GM12878 (cell line): ENCODE data around the gene CFAP107.

Experiments
- EZH2 ChIP-seq: IDR thresholded peaks from 2 replicates; pipeline ENCODE4 v1.6.1; 2012; ENCODE audit warnings: low read depth, mild to moderate bottlenecking, control low read depth, inconsistent platforms, low read length, borderline replicate concordance; ENCODE audit not compliant: control insufficient read depth
- HDGF ChIP-seq: fragments of 450-650 bp; IDR thresholded peaks from 2 replicates; pipeline ENCODE4 v1.6.1; 2016; ENCODE audit warnings: antibody characterized with exemption
- NBN ChIP-seq: fragments of 450-650 bp; IDR thresholded peaks from 2 replicates; pipeline ENCODE4 v1.6.1; 2016
- NR2F1 ChIP-seq: fragments of 450-650 bp; conservative IDR thresholded peaks from 2 replicates; pipeline ENCODE4 v1.6.1; 2017; ENCODE audit warnings: mild to moderate bottlenecking
- POLR2A ChIP-seq: IDR thresholded peaks from 2 replicates; pipeline ENCODE4 v1.6.1; 2011; ENCODE audit warnings: low read depth, mild to moderate bottlenecking, low read length
- POLR2AphosphoS5 ChIP-seq: IDR thresholded peaks from 2 replicates; pipeline ENCODE4 v1.6.1; 2011; ENCODE audit warnings: mild to moderate bottlenecking, low read length, inconsistent platforms
- RBBP5 ChIP-seq: fragments of 200-600 bp; sonication (generic); conservative IDR thresholded peaks from 2 replicates; pipeline ENCODE4 v1.6.1; 2016
- RELA ChIP-seq: fragments of 450-650 bp; IDR thresholded peaks from 2 replicates; pipeline ENCODE4 v1.8.0; 2014; ENCODE audit warnings: borderline replicate concordance; ENCODE audit not compliant: partially characterized antibody
- YY1 ChIP-seq: IDR thresholded peaks from 2 replicates; pipeline ENCODE4 v1.6.1; 2011; ENCODE audit warnings: low read depth, mild to moderate bottlenecking, low read length
- ZNF274 ChIP-seq: IDR thresholded peaks from one replicate; pipeline ENCODE4 v1.8.0; 2011; ENCODE audit not compliant: insufficient read length, insufficient read depth
- TF ChIP-seq, protein P1 (sequence below): IDR thresholded peaks from 2 replicates; pipeline ENCODE4 v1.6.1; 2012; ENCODE audit warnings: low read depth, low read length, improper control_type of control experiment
- TF ChIP-seq, protein P2 (sequence below), 3 experiments: IDR thresholded peaks in 2 of 3; conservative IDR thresholded peaks in 1 of 3; 2 replicates each; pipeline ENCODE4 v1.5.1; 2011; ENCODE audit warnings: low read depth in 3 of 3, low read length in 3 of 3, mild to moderate bottlenecking in 3 of 3, control low read depth in 2 of 3, moderate library complexity in 2 of 3, inconsistent platforms in 1 of 3, mixed read lengths in 1 of 3; ENCODE audit not compliant: control insufficient read depth in 2 of 3, insufficient read depth in 1 of 3; ENCODE audit errors: extremely low read depth in 1 of 3

DNA sequence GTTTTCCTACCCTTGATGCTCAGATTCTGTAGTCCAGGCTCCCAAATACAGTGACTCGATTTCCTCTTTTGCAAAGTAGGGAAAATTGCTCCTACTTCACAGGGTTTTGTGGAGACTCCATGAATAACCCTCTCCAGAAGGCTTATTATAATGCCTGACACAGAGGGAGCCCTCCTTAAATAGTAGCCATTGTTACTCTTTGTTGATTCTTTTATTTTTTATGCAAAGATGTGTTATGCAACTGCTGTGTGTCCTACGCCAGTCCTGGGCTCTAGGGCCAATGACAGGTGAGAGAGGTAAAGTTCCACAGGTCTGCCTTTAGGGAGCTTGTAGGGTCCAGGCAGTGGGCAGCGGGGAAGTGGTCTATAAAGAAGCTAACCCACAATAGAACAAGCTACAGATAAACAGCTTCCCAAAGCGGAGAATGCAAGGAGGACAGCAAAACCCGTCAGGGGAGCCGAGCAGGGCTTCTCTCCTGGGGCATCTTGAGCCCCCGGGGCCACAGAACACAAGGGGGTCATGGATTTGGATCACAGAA is 28.6 kb upstream of the CFAP107 start:
- TF ChIP-seq RBBP5 (no peak), RELA (no peak), NBN (no peak), NR2F1 (no peak), POLR2A (no peak), ZNF274 (no peak), EZH2 (no peak), HDGF (no peak), POLR2AphosphoS5 (no peak), YY1 (no peak)
- TF ChIP-seq, protein P1, sequence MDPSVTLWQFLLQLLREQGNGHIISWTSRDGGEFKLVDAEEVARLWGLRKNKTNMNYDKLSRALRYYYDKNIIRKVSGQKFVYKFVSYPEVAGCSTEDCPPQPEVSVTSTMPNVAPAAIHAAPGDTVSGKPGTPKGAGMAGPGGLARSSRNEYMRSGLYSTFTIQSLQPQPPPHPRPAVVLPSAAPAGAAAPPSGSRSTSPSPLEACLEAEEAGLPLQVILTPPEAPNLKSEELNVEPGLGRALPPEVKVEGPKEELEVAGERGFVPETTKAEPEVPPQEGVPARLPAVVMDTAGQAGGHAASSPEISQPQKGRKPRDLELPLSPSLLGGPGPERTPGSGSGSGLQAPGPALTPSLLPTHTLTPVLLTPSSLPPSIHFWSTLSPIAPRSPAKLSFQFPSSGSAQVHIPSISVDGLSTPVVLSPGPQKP = no peak
- TF ChIP-seq, protein P2, sequence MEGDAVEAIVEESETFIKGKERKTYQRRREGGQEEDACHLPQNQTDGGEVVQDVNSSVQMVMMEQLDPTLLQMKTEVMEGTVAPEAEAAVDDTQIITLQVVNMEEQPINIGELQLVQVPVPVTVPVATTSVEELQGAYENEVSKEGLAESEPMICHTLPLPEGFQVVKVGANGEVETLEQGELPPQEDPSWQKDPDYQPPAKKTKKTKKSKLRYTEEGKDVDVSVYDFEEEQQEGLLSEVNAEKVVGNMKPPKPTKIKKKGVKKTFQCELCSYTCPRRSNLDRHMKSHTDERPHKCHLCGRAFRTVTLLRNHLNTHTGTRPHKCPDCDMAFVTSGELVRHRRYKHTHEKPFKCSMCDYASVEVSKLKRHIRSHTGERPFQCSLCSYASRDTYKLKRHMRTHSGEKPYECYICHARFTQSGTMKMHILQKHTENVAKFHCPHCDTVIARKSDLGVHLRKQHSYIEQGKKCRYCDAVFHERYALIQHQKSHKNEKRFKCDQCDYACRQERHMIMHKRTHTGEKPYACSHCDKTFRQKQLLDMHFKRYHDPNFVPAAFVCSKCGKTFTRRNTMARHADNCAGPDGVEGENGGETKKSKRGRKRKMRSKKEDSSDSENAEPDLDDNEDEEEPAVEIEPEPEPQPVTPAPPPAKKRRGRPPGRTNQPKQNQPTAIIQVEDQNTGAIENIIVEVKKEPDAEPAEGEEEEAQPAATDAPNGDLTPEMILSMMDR (IDR thresholded peaks at IDR 0.05 in 2 of 3, conservative IDR thresholded peaks at IDR 0.05 in 1 of 3; ENCODE audit: control insufficient read depth in 2 of 3, extremely low read depth in 1 of 3, insufficient read depth in 1 of 3, low read depth in 3 of 3, low read length in 3 of 3) = no peak
